SK-N-SH (cell line): ENCODE results near the gene SLCO3A1. TPM values are rescaled to one million over a fixed set of nuclear protein-coding genes. Genes with fewer than 3 reads are reported as not detected.

Experiments
- CTCF ChIA-PET: fragments of 300-600, 350-600 bp; formaldehyde crosslinking; extraction: SDS; loops from one replicate; lab custom pipeline; 2021; lab: Yijun Ruan, JAX
- POLR2A ChIA-PET: fragments of 350-600 bp; sonication (Branson Sonifier 250); formaldehyde crosslinking; extraction: SDS; loops from one replicate; lab custom pipeline; 2020; ENCODE audit warnings: antibody characterized with exemption, inconsistent platforms; lab: Yijun Ruan, JAX
- DNase-seq: peaks from one replicate; pipeline ENCODE4 v3.0.0; 2012
- H2AFZ ChIP-seq: fragments of 200-600 bp; sonication (generic); 2 replicates; pipeline ENCODE4 v1.8.1; 2016; ENCODE audit warnings: antibody characterized with exemption, mild to moderate bottlenecking, low read depth
- H3F3A ChIP-seq: fragments of 200-600 bp; sonication (generic); replicated peaks from 2 replicates; pipeline ENCODE3; 2016; ENCODE audit warnings: antibody characterized with exemption, mild to moderate bottlenecking; ENCODE audit not compliant: insufficient read depth
- H3K27ac ChIP-seq, 2 experiments: fragments of 200-500 bp in 1 of 2; fragments of 200-600 bp in 1 of 2; sonication (Bioruptor generic) in 1 of 2; sonication (generic), shearing (Covaris generic) in 1 of 2; 2 replicates each; pipeline versions ENCODE4 v1.5.1 to v1.6.1; 2014 to 2016; ENCODE audit warnings: low read depth in 2 of 2, inconsistent platforms in 1 of 2, low read length in 1 of 2, mild to moderate bottlenecking in 1 of 2, mixed read lengths in 1 of 2
- H3K27me3 ChIP-seq: fragments of 200-600 bp; sonication (generic), shearing (Covaris generic); 2 replicates; pipeline ENCODE4 v1.6.1; 2016; ENCODE audit warnings: mixed run types; ENCODE audit not compliant: insufficient read depth
- H3K36me3 ChIP-seq, 2 experiments: fragments of 200-500 bp in 1 of 2; fragments of 200-600 bp in 1 of 2; sonication (Bioruptor generic) in 1 of 2; sonication (generic) in 1 of 2; replicated peaks in 1 of 2; 2 replicates each; pipeline versions ENCODE3 to v1.5.1; 2014 to 2016; ENCODE audit warnings: low read length in 1 of 2, mild to moderate bottlenecking in 1 of 2; ENCODE audit not compliant: insufficient read depth in 2 of 2, control insufficient read depth in 1 of 2
- H3K4me1 ChIP-seq, 2 experiments: fragments of 200-500 bp in 1 of 2; fragments of 200-600 bp in 1 of 2; sonication (Bioruptor generic) in 1 of 2; sonication (generic), shearing (Covaris generic) in 1 of 2; 2 replicates each; pipeline versions ENCODE4 v1.5.1 to v1.6.1; 2014 to 2016; ENCODE audit warnings: low read depth in 1 of 2, low read length in 1 of 2, mixed run types in 1 of 2; ENCODE audit not compliant: insufficient read depth in 2 of 2, control insufficient read depth in 1 of 2
- H3K4me2 ChIP-seq: fragments of 200-600 bp; sonication (generic), shearing (Covaris generic); 2 replicates; pipeline ENCODE4 v1.6.1; 2017; ENCODE audit warnings: mixed run types
- H3K4me3 ChIP-seq, 2 experiments: fragments of 200-500 bp in 1 of 2; fragments of 200-600 bp in 1 of 2; sonication (Bioruptor generic) in 1 of 2; sonication (generic), shearing (Covaris generic) in 1 of 2; 2 replicates each; pipeline versions ENCODE4 v1.5.1 to v1.8.1; 2014 to 2016; ENCODE audit warnings: low read depth in 2 of 2, inconsistent platforms in 1 of 2, low read length in 1 of 2, mild to moderate bottlenecking in 1 of 2, mixed read lengths in 1 of 2, moderate library complexity in 1 of 2
- H3K79me2 ChIP-seq: fragments of 200-600 bp; sonication (generic); 2 replicates; pipeline ENCODE4 v1.8.1; 2017; ENCODE audit warnings: mild to moderate bottlenecking; ENCODE audit not compliant: insufficient read depth
- H3K9ac ChIP-seq: fragments of 200-600 bp; sonication (generic); 2 replicates; pipeline ENCODE4 v1.6.1; 2017; ENCODE audit warnings: mixed run types
- H3K9me2 ChIP-seq: fragments of 200-600 bp; sonication (generic); 2 replicates; pipeline ENCODE4 v1.6.1; 2017; ENCODE audit warnings: mixed run types
- H3K9me3 ChIP-seq: fragments of 200-600 bp; sonication (generic); 2 replicates; pipeline ENCODE4 v1.6.1; 2017; ENCODE audit warnings: mixed run types, mild to moderate bottlenecking, moderate library complexity
- H4K20me1 ChIP-seq: fragments of 200-600 bp; sonication (generic); 2 replicates; pipeline ENCODE4 v1.6.1; 2017; ENCODE audit warnings: mild to moderate bottlenecking, mixed run types; ENCODE audit not compliant: insufficient read depth
- CTCF ChIP-seq: fragments of 200-600 bp; sonication (generic); IDR thresholded peaks from 2 replicates; pipeline ENCODE4 v1.6.1; 2017; ENCODE audit warnings: antibody characterized with exemption, mild to moderate bottlenecking, moderate library complexity
- FOXJ3 ChIP-seq: sonication (generic); formaldehyde crosslinking; IDR thresholded peaks from 2 replicates; pipeline ENCODE4 v1.5.1; 2020; ENCODE audit warnings: mild to moderate bottlenecking, missing genetic modification reagents
- GABPA ChIP-seq: IDR thresholded peaks from 2 replicates; pipeline ENCODE4 v1.4.0; 2012; ENCODE audit warnings: low read depth, mild to moderate bottlenecking
- RXRA ChIP-seq: IDR thresholded peaks from 2 replicates; pipeline ENCODE4 v1.4.0; 2012; ENCODE audit warnings: low read depth, mild to moderate bottlenecking, borderline replicate concordance
- SIN3A ChIP-seq: IDR thresholded peaks from 2 replicates; pipeline ENCODE4 v1.6.1; 2012; ENCODE audit warnings: low read depth, mild to moderate bottlenecking, low read length, moderate library complexity, borderline replicate concordance
- TAF1 ChIP-seq: IDR thresholded peaks from 2 replicates; pipeline ENCODE4 v1.6.1; 2012; ENCODE audit warnings: low read depth, mild to moderate bottlenecking, low read length, moderate library complexity, borderline replicate concordance
- TCF12 ChIP-seq: IDR thresholded peaks from 2 replicates; pipeline ENCODE4 v1.4.0; 2012
- TEAD4 ChIP-seq: IDR thresholded peaks from 2 replicates; pipeline ENCODE4 v1.4.0; 2012; ENCODE audit warnings: mild to moderate bottlenecking, borderline replicate concordance; ENCODE audit not compliant: insufficient read depth
- USF2 ChIP-seq: fragments of 150-350 bp; IDR thresholded peaks from 2 replicates; pipeline ENCODE4 v1.6.1; 2017; ENCODE audit warnings: antibody characterized with exemption, low read length, low read depth, borderline replicate concordance
- YY1 ChIP-seq: IDR thresholded peaks from 2 replicates; pipeline ENCODE4 v1.4.0; 2012; ENCODE audit warnings: low read depth, mild to moderate bottlenecking
- WGBS: methylation state at CpG from one replicate; pipeline ENCODE4 v1.1.6; 2017; ENCODE audit warnings: low lambda C conversion rate; 5-methylcytosine and 5-hydroxymethylcytosine counted together
- polyA plus RNA-seq, 3 experiments: library from polyadenylated mRNA; depleted of rRNA; stranded (reverse); fragments of >200 nt; gene quantifications; 2 replicates each; pipeline ENCODE4 v1.2.3, GENCODE V29; 2012

Gene SLCO3A1
- polyA plus RNA-seq, 1 of the 3 experiments (the other 2 are of a cell fraction) = 19.7 TPM

GRCh38 chr15:92140796-92141195 lies 287.3 kb downstream of the SLCO3A1 start:
- H3K4me1 ChIP-seq = no peaks in the 10 kb centered on the region; a peak in 1 of 4 replicates
- H3K9me3 ChIP-seq = no peaks in the 10 kb centered on the region
- H3K4me3 ChIP-seq = no peak overlapping the region
- 91% methylated on average over 5 of the region's 5 CpGs for WGBS
- H3K27me3 ChIP-seq = no peaks in the 10 kb centered on the region
- DNase-seq = no peak
- TF ChIP-seq FOXJ3 (CRISPR knock-in tag) (no peak), SIN3A (no peak), TEAD4 (no peak), GABPA (no peak), TAF1 (no peak), USF2 (no peak), CTCF (no peak)
- TF ChIP-seq, all 33 proteins: peak for 0
- H3K79me2 ChIP-seq = no peaks in the 10 kb centered on the region
- ChIA-PET CTCF (no interaction called here), POLR2A (no interaction called here)
- H4K20me1 ChIP-seq = no peaks in the 10 kb centered on the region
- no peak overlapping the region for H3K27ac ChIP-seq
- no peak overlapping the region for H3K4me2 ChIP-seq
- H3K9ac ChIP-seq = no peak overlapping the region
- no peaks in the 10 kb centered on the region for H3F3A ChIP-seq
- H2AFZ ChIP-seq = no peak overlapping the region
- no peaks in the 10 kb centered on the region for H3K36me3 ChIP-seq
- H3K9me2 ChIP-seq = no peaks in the 10 kb centered on the region

GRCh38 chr15:92141607-92142006 lies 288.1 kb downstream of the SLCO3A1 start:
- H4K20me1 ChIP-seq = no peaks in the 10 kb centered on the region

More at GRCh38 chr15:92141607-92142006, 288.1 kb downstream of the SLCO3A1 start:
- WGBS = 59% methylated on average over 3 of the region's 3 CpGs
- no peak overlapping the region for H3K4me2 ChIP-seq
- TF ChIP-seq YY1 (no peak), RXRA (no peak), TCF12 (no peak)
- no peaks in the 10 kb centered on the region for H3K79me2 ChIP-seq
- H3K36me3 ChIP-seq = no peaks in the 10 kb centered on the region
- CTCF ChIA-PET = interaction anchor here (1.1 kb wide), 1 partner anchor 15 kb away, joined by 5 read pairs; no protein-coding TSS in a partner anchor
- H3K4me3 ChIP-seq = no peak overlapping the region
- H3K9me2 ChIP-seq = no peaks in the 10 kb centered on the region
- H3F3A ChIP-seq = no peaks in the 10 kb centered on the region
- no peak overlapping the region for H2AFZ ChIP-seq
- H3K27me3 ChIP-seq = no peaks in the 10 kb centered on the region
- no peak for DNase-seq
- no peak overlapping the region for H3K27ac ChIP-seq
- POLR2A ChIA-PET = no interaction called here
- H3K9ac ChIP-seq = no peak overlapping the region
- H3K9me3 ChIP-seq = no peaks in the 10 kb centered on the region
- H3K4me1 ChIP-seq = no peaks in the 10 kb centered on the region; a peak in 1 of 4 replicates
